ENCODE data around the gene KIAA1671. TPM values are rescaled to one million over a fixed set of nuclear protein-coding genes. Genes with fewer than 3 reads are reported as not detected.

Gene KIAA1671
- total and polyA plus RNA-seq, 9 of the 15 experiments (the other 6 are each of a cell fraction or from before 2014, with no cell fraction given) = under 0.01 to 0.11 (median 0.02) TPM; not detected in 5

GRCh38 chr22:25069758-25070481 is 117.4 kb downstream of the KIAA1671 start:
- no peaks in the 10 kb centered on the region for H4K20me1 ChIP-seq (replicated peaks; ENCODE audit: control insufficient read depth, insufficient read depth, low read length)
- FAIRE-seq (no peak), DNase-seq (ENCODE audit: extremely low read depth in 1 of 4, low spot score in 3 of 4) (no peak), ATAC-seq (no peak; the same call in 2 of the 3 replicates)
- H3K4me3 ChIP-seq = no peak overlapping the region
- in situ Hi-C loops (cut with MboI) = no loop called here
- H3K79me2 ChIP-seq (ENCODE audit: control insufficient read depth, insufficient read depth, low read length) = no peaks in the 10 kb centered on the region
- no peaks in the 10 kb centered on the region for H3K9me1 ChIP-seq (ENCODE audit: control insufficient read depth, insufficient read depth, low read length)
- 2% methylated on average over 25 of the region's 29 CpGs for WGBS (ENCODE audit: insufficient coverage, low coverage, missing lambda C conversion rate)
- no peak for TF ChIP-seq NCOA6 (IDR thresholded peaks at IDR 0.05)
- no peak for TF ChIP-seq GABPA (tag; conservative IDR thresholded peaks at IDR 0.05; ENCODE audit: low read depth)
- no peak for TF ChIP-seq ZNF140 (CRISPR knock-in tag; IDR thresholded peaks at IDR 0.05)
- no peak for TF ChIP-seq ZBTB26 (CRISPR knock-in tag; IDR thresholded peaks at IDR 0.05)
- H3K4me1 ChIP-seq (replicated peaks in 1 of 2; ENCODE audit: control insufficient read depth in 2 of 2, insufficient read depth in 2 of 2, low read length in 2 of 2) = no peaks in the 10 kb centered on the region; a peak in 1 of 5 replicates
- H3K27me3 ChIP-seq (ENCODE audit: control insufficient read depth in 2 of 2, insufficient read depth in 2 of 2, low read length in 2 of 2) = peaks cover 5 to 38% of the 10 kb centered on the region in 2 experiments; a peak in 4 of 5 replicates
- H3K9me3 ChIP-seq (replicated peaks; ENCODE audit: control insufficient read depth, insufficient read depth, low read depth, low read length) = no peaks in the 10 kb centered on the region
- H3K4me2 ChIP-seq (ENCODE audit: insufficient read depth, low read length) = no peak overlapping the region
- no TSS peak for BruUV-seq (replicated peaks)
- CTCF ChIA-PET (ENCODE audit: low intra/inter-chr PET ratio) = no interaction called here
- POLR2A ChIA-PET = no interaction called here
- H3K9ac ChIP-seq (ENCODE audit: insufficient read depth in 1 of 2, low read depth in 2 of 2, low read length in 2 of 2) = no peak overlapping the region
- no peaks in the 10 kb centered on the region for H3K36me3 ChIP-seq (ENCODE audit: control insufficient read depth, insufficient read depth, low read length)
- H2AFZ ChIP-seq (ENCODE audit: low read depth, low read length) = no peak overlapping the region
- no peak overlapping the region for H3K27ac ChIP-seq (ENCODE audit: extremely low read depth, low read depth, low read length)
- intact Hi-C loops (cut with micrococcal nuclease) = no loop called here
